Measurements from ENCODE around the gene BAX.
"Not testable (repeated sequence)": the region's sequence is repeated elsewhere in the genome, so short reads cannot be mapped to it uniquely, and the experiment has no call there.

GRCh38 chr19:48909424-48910077 is 45.1 kb upstream of the BAX start:
- not testable (repeated sequence) for TF ChIP-seq CTCF (IDR thresholded peaks at IDR 0.05; ENCODE audit: low read depth, low read length); POLR2A (IDR thresholded peaks at IDR 0.05; ENCODE audit: extremely low read depth, insufficient read length)
